ENCODE results near the gene DNAJC18.

The DNAJC18 gene

GRCh38 chr5:139397921-139398320, 41.4 kb downstream of the DNAJC18 start:
- H3K9ac ChIP-seq (ENCODE audit: low read length), result no peak overlapping the region
- no CpG with 5 or more reads among the region's 6 CpGs for WGBS (ENCODE audit: extremely low coverage, insufficient coverage, low lambda C conversion rate)

GRCh38 chr5:139396691-139397090, 42.6 kb downstream of the DNAJC18 start:
- no peaks in the 10 kb centered on the region for H3K36me3 ChIP-seq (ENCODE audit: control insufficient read depth, insufficient read depth, low read length)
- H3K23ac ChIP-seq (ENCODE audit: low read length), result no peak overlapping the region
- H4K8ac ChIP-seq (ENCODE audit: low read depth, low read length), result no peak overlapping the region
- no peaks in the 10 kb centered on the region for H3K79me1 ChIP-seq (ENCODE audit: low read length)
- H2BK120ac ChIP-seq (ENCODE audit: low read depth, low read length), result no peak overlapping the region
- H3K79me2 ChIP-seq (ENCODE audit: control insufficient read depth, insufficient read depth, low read length), result no peaks in the 10 kb centered on the region
- no peak overlapping the region for H3K27ac ChIP-seq (ENCODE audit: low read depth, low read length)
- H3K4me1 ChIP-seq (ENCODE audit: control insufficient read depth, low read depth, low read length), result peaks cover 8% of the 10 kb centered on the region
- no peak overlapping the region for H4K5ac ChIP-seq (ENCODE audit: low read length)
- DNase-seq, result peak; percentile 85
- H3K4me3 ChIP-seq (ENCODE audit: low read length), result no peak overlapping the region
- peaks cover 3% of the 10 kb centered on the region for H3K27me3 ChIP-seq (ENCODE audit: insufficient read depth, low read length, poor library complexity)
- H2BK5ac ChIP-seq (ENCODE audit: low read length), result no peak overlapping the region
- no peak overlapping the region for H3K4ac ChIP-seq (ENCODE audit: low read depth, low read length)
- H3K56ac ChIP-seq (ENCODE audit: low read length), result no peak overlapping the region
- H3K4me2 ChIP-seq (ENCODE audit: low read length), result no peak overlapping the region
- no CpG with 5 or more reads among the region's 8 CpGs for WGBS (ENCODE audit: extremely low coverage, insufficient coverage, low lambda C conversion rate)
- H2AK5ac ChIP-seq (ENCODE audit: low read length), result no peak overlapping the region
- H2BK15ac ChIP-seq (replicated peaks; ENCODE audit: low read depth), result no peak overlapping the region
- no peak overlapping the region for H3K18ac ChIP-seq (ENCODE audit: low read length)
- H3K9ac ChIP-seq (ENCODE audit: low read length), result no peak overlapping the region

More at GRCh38 chr5:139397921-139398320, 41.4 kb downstream of the DNAJC18 start:
- DNase-seq, result no peak
- no peak overlapping the region for H2BK5ac ChIP-seq (ENCODE audit: low read length)
- no peak overlapping the region for H4K8ac ChIP-seq (ENCODE audit: low read depth, low read length)
- no peaks in the 10 kb centered on the region for H3K79me2 ChIP-seq (ENCODE audit: control insufficient read depth, insufficient read depth, low read length)
- H2BK15ac ChIP-seq (replicated peaks; ENCODE audit: low read depth), result no peak overlapping the region
- H3K27me3 ChIP-seq (ENCODE audit: insufficient read depth, low read length, poor library complexity), result peaks cover 3% of the 10 kb centered on the region
- H3K18ac ChIP-seq (ENCODE audit: low read length), result no peak overlapping the region
- H3K4ac ChIP-seq (ENCODE audit: low read depth, low read length), result no peak overlapping the region
- no peak overlapping the region for H4K5ac ChIP-seq (ENCODE audit: low read length)
- no peak overlapping the region for H2AK5ac ChIP-seq (ENCODE audit: low read length)
- no peak overlapping the region for H2BK120ac ChIP-seq (ENCODE audit: low read depth, low read length)
- no peak overlapping the region for H3K4me2 ChIP-seq (ENCODE audit: low read length)
- H3K4me3 ChIP-seq (ENCODE audit: low read length), result no peak overlapping the region
- no peaks in the 10 kb centered on the region for H3K36me3 ChIP-seq (ENCODE audit: control insufficient read depth, insufficient read depth, low read length)
- no peak overlapping the region for H3K56ac ChIP-seq (ENCODE audit: low read length)
- H3K4me1 ChIP-seq (ENCODE audit: control insufficient read depth, low read depth, low read length), result peaks cover 8% of the 10 kb centered on the region
- H3K79me1 ChIP-seq (ENCODE audit: low read length), result no peaks in the 10 kb centered on the region
- H3K27ac ChIP-seq (ENCODE audit: low read depth, low read length), result no peak overlapping the region
- H3K23ac ChIP-seq (ENCODE audit: low read length), result no peak overlapping the region

- H3K79me2 ChIP-seq (ENCODE audit: control insufficient read depth, insufficient read depth, low read length), result no peaks in the 10 kb centered on the region
- DNase-seq, result peak; percentile 45
- H3K27ac ChIP-seq (ENCODE audit: low read depth, low read length), result no peak overlapping the region
- H3K4me1 ChIP-seq (ENCODE audit: control insufficient read depth, low read depth, low read length), result peaks cover 8% of the 10 kb centered on the region
- no peak overlapping the region for H3K4me2 ChIP-seq (ENCODE audit: low read length)
- H3K18ac ChIP-seq (ENCODE audit: low read length), result no peak overlapping the region
- peak overlapping the region; percentile 39 for H3K56ac ChIP-seq (ENCODE audit: low read length)
- no peaks in the 10 kb centered on the region for H3K79me1 ChIP-seq (ENCODE audit: low read length)
- H2BK120ac ChIP-seq (ENCODE audit: low read depth, low read length), result no peak overlapping the region
- H4K8ac ChIP-seq (ENCODE audit: low read depth, low read length), result no peak overlapping the region
- no peak overlapping the region for H3K4me3 ChIP-seq (ENCODE audit: low read length)
- no peak overlapping the region for H2AK5ac ChIP-seq (ENCODE audit: low read length)
- no peak overlapping the region for H2BK5ac ChIP-seq (ENCODE audit: low read length)
- no peak overlapping the region for H3K23ac ChIP-seq (ENCODE audit: low read length)
- peaks cover 3% of the 10 kb centered on the region for H3K27me3 ChIP-seq (ENCODE audit: insufficient read depth, low read length, poor library complexity)
- H3K4ac ChIP-seq (ENCODE audit: low read depth, low read length), result no peak overlapping the region
- WGBS (ENCODE audit: extremely low coverage, insufficient coverage, low lambda C conversion rate), result no CpG with 5 or more reads among the region's 8 CpGs
- H3K9ac ChIP-seq (ENCODE audit: low read length), result no peak overlapping the region
- H2BK15ac ChIP-seq (replicated peaks; ENCODE audit: low read depth), result no peak overlapping the region
- H3K36me3 ChIP-seq (ENCODE audit: control insufficient read depth, insufficient read depth, low read length), result no peaks in the 10 kb centered on the region
- no peak overlapping the region for H4K5ac ChIP-seq (ENCODE audit: low read length)
Measured at GRCh38 chr5:139395844-139396640, 43.3 kb downstream of the DNAJC18 start.

GRCh38 chr5:139394654-139395566, 44.4 kb downstream of the DNAJC18 start, which contains the start of gene PROB1:
Gene PROB1 (minus strand): TSS chr5:139395104. CDS start chr5:139395081, 23 bp downstream.
- peak within 1 kb of the TSS; percentile 0 for H2BK120ac ChIP-seq (ENCODE audit: low read depth, low read length)
- H3K79me1 ChIP-seq (ENCODE audit: low read length), result no peaks in the 10 kb centered on the region
- DNase-seq, result peak; percentile 43
- peak within 1 kb of the TSS; percentile 25 for H3K18ac ChIP-seq (ENCODE audit: low read length)
- no peaks in the 10 kb centered on the region for H3K79me2 ChIP-seq (ENCODE audit: control insufficient read depth, insufficient read depth, low read length)
- H4K5ac ChIP-seq (ENCODE audit: low read length), result no peak within 1 kb of the TSS
- no peak within 1 kb of the TSS for H2AK5ac ChIP-seq (ENCODE audit: low read length)
- no peak within 1 kb of the TSS for H2BK15ac ChIP-seq (replicated peaks; ENCODE audit: low read depth)
- H3K23ac ChIP-seq (ENCODE audit: low read length), result peak within 1 kb of the TSS; percentile 68
- peak within 1 kb of the TSS; percentile 16 for H3K4me2 ChIP-seq (ENCODE audit: low read length)
- H3K36me3 ChIP-seq (ENCODE audit: control insufficient read depth, insufficient read depth, low read length), result no peaks in the 10 kb centered on the region
- peaks cover 3% of the 10 kb centered on the region for H3K27me3 ChIP-seq (ENCODE audit: insufficient read depth, low read length, poor library complexity)
- peak within 1 kb of the TSS; percentile 39 for H3K4me3 ChIP-seq (ENCODE audit: low read length)
- H2BK5ac ChIP-seq (ENCODE audit: low read length), result no peak within 1 kb of the TSS
- peak within 1 kb of the TSS; percentile 81 for H3K9ac ChIP-seq (ENCODE audit: low read length)
- no CpG with 5 or more reads among the region's 76 CpGs for whole genome bisulfite sequencing (ENCODE audit: extremely low coverage, insufficient coverage, low lambda C conversion rate)
- H3K56ac ChIP-seq (ENCODE audit: low read length), result peak within 1 kb of the TSS; percentile 70
- H3K4me1 ChIP-seq (ENCODE audit: control insufficient read depth, low read depth, low read length), result peaks cover 8% of the 10 kb centered on the region
- H4K8ac ChIP-seq (ENCODE audit: low read depth, low read length), result no peak within 1 kb of the TSS
- peak within 1 kb of the TSS; percentile 64 for H3K4ac ChIP-seq (ENCODE audit: low read depth, low read length)
- H3K27ac ChIP-seq (ENCODE audit: low read depth, low read length), result peak within 1 kb of the TSS; percentile 18

GRCh38 chr5:139394123-139394653, 45.1 kb downstream of the DNAJC18 start:
- Histone ChIP-seq H3K56ac (ENCODE audit: low read length) (peak overlapping the region; percentile 70), H4K5ac (ENCODE audit: low read length) (no peak overlapping the region), H2BK15ac (replicated peaks; ENCODE audit: low read depth) (no peak overlapping the region), H3K23ac (ENCODE audit: low read length) (peak overlapping the region; percentile 68), H3K79me1 (ENCODE audit: low read length) (no peaks in the 10 kb centered on the region), H3K79me2 (ENCODE audit: control insufficient read depth, insufficient read depth, low read length) (no peaks in the 10 kb centered on the region), H3K18ac (ENCODE audit: low read length) (peak overlapping the region; percentile 25), H3K27ac (ENCODE audit: low read depth, low read length) (peak overlapping the region; percentile 18), H3K4me1 (ENCODE audit: control insufficient read depth, low read depth, low read length) (peaks cover 8% of the 10 kb centered on the region), H3K36me3 (ENCODE audit: control insufficient read depth, insufficient read depth, low read length) (no peaks in the 10 kb centered on the region), H3K4ac (ENCODE audit: low read depth, low read length) (peak overlapping the region; percentile 64), H2BK5ac (ENCODE audit: low read length) (no peak overlapping the region), H3K9ac (ENCODE audit: low read length) (peak overlapping the region; percentile 81), H4K8ac (ENCODE audit: low read depth, low read length) (no peak overlapping the region), H2BK120ac (ENCODE audit: low read depth, low read length) (no peak overlapping the region), H3K27me3 (ENCODE audit: insufficient read depth, low read length, poor library complexity) (peaks cover 3% of the 10 kb centered on the region), H3K4me3 (ENCODE audit: low read length) (peak overlapping the region; percentile 39), H2AK5ac (ENCODE audit: low read length) (no peak overlapping the region), H3K4me2 (ENCODE audit: low read length) (peak overlapping the region; percentile 16)
- WGBS (ENCODE audit: extremely low coverage, insufficient coverage, low lambda C conversion rate), result no CpG with 5 or more reads among the region's 62 CpGs
- DNase-seq, result peak; percentile 74
